Rectal smooth muscle tissue (tissue), 1 donor: Measurements from ENCODE around the gene PITHD1.
"Not testable (repeated sequence)": the region's sequence is repeated elsewhere in the genome, so short reads cannot be mapped to it uniquely, and the experiment has no call there.

Experiments
- H3K27ac ChIP-seq: one replicate; pipeline ENCODE4 v1.7.0; 2013; ENCODE audit warnings: low read depth, low read length, inconsistent platforms
- H3K27me3 ChIP-seq: one replicate; pipeline ENCODE4 v1.7.0; 2013; ENCODE audit warnings: low read length; ENCODE audit not compliant: control insufficient read depth, insufficient read depth
- H3K36me3 ChIP-seq: one replicate; pipeline ENCODE4 v1.7.0; 2013; ENCODE audit warnings: low read length; ENCODE audit not compliant: control insufficient read depth, insufficient read depth
- H3K4me1 ChIP-seq: one replicate; pipeline ENCODE4 v1.7.0; 2013; ENCODE audit warnings: low read length; ENCODE audit not compliant: control insufficient read depth, insufficient read depth
- H3K4me3 ChIP-seq: one replicate; pipeline ENCODE4 v1.7.0; 2013; ENCODE audit warnings: low read length
- H3K9ac ChIP-seq: one replicate; pipeline ENCODE4 v1.7.0; 2013; ENCODE audit warnings: low read length

Gene PITHD1

GRCh38 chr1:23777979-23778814 lies at the start of gene PITHD1:
Gene PITHD1 (plus strand): TSS chr1:23778418. CDS start chr1:23778516, 98 bp downstream.
- peaks cover 4% of the 10 kb centered on the region for H3K4me1 ChIP-seq
- peak within 1 kb of the TSS; percentile 91 for H3K4me3 ChIP-seq
- peak within 1 kb of the TSS; percentile 86 for H3K27ac ChIP-seq
- peak within 1 kb of the TSS; percentile 90 for H3K9ac ChIP-seq
- no peaks in the 10 kb centered on the region for H3K36me3 ChIP-seq
- H3K27me3 ChIP-seq: no peaks in the 10 kb centered on the region

- Histone ChIP-seq H3K9ac (no peak overlapping the region), H3K36me3 (no peaks in the 10 kb centered on the region), H3K4me1 (no peaks in the 10 kb centered on the region), H3K4me3 (no peak overlapping the region), H3K27ac (no peak overlapping the region), H3K27me3 (no peaks in the 10 kb centered on the region)
Observed at GRCh38 chr1:23732363-23733224, 45.6 kb upstream of the PITHD1 start.

GRCh38 chr1:23733281-23733680 lies 44.9 kb upstream of the PITHD1 start:
- H3K27me3 ChIP-seq, H3K36me3 ChIP-seq, H3K27ac ChIP-seq, H3K9ac ChIP-seq, H3K4me3 ChIP-seq, H3K4me1 ChIP-seq: not testable (repeated sequence)

- no peak overlapping the region for H3K4me3 ChIP-seq
- H3K27ac ChIP-seq: no peak overlapping the region
- H3K27me3 ChIP-seq: no peaks in the 10 kb centered on the region
- H3K36me3 ChIP-seq: no peaks in the 10 kb centered on the region
- H3K4me1 ChIP-seq: no peaks in the 10 kb centered on the region
- H3K9ac ChIP-seq: no peak overlapping the region
Observed at GRCh38 chr1:23736437-23737134, 41.6 kb upstream of the PITHD1 start.

- Histone ChIP-seq H3K27me3 (no peaks in the 10 kb centered on the region), H3K4me1 (peaks cover 11% of the 10 kb centered on the region), H3K9ac (no peak overlapping the region), H3K36me3 (no peaks in the 10 kb centered on the region), H3K4me3 (no peak overlapping the region), H3K27ac (no peak overlapping the region)
Observed at GRCh38 chr1:23741609-23742008, 36.6 kb upstream of the PITHD1 start.

GRCh38 chr1:23742670-23743286 lies 35.4 kb upstream of the PITHD1 start:
- Histone ChIP-seq H3K4me1 (peaks cover 11% of the 10 kb centered on the region), H3K27me3 (no peaks in the 10 kb centered on the region), H3K27ac (peak overlapping the region; percentile 91), H3K36me3 (no peaks in the 10 kb centered on the region), H3K9ac (peak overlapping the region; percentile 96), H3K4me3 (peak overlapping the region; percentile 87)

- Histone ChIP-seq H3K27me3 (no peaks in the 10 kb centered on the region), H3K9ac (peak within 1 kb of the TSS; percentile 96), H3K36me3 (peaks cover 3% of the 10 kb centered on the region), H3K27ac (peak within 1 kb of the TSS; percentile 91), H3K4me1 (peaks cover 14% of the 10 kb centered on the region), H3K4me3 (peak within 1 kb of the TSS; percentile 87)
Observed at GRCh38 chr1:23743287-23744152, 34.7 kb upstream of the PITHD1 start, which contains the start of gene ELOA. Gene ELOA (plus strand): TSS chr1:23743471. CDS start chr1:23743504, 33 bp downstream.

- H3K27me3 ChIP-seq: no peaks in the 10 kb centered on the region
- H3K27ac ChIP-seq: no peak overlapping the region
- no peak overlapping the region for H3K9ac ChIP-seq
- no peak overlapping the region for H3K4me3 ChIP-seq
- H3K36me3 ChIP-seq: peaks cover 8% of the 10 kb centered on the region
- peaks cover 14% of the 10 kb centered on the region for H3K4me1 ChIP-seq
Observed at GRCh38 chr1:23745515-23745914, 32.7 kb upstream of the PITHD1 start.

- Histone ChIP-seq H3K4me1 (peaks cover 10% of the 10 kb centered on the region), H3K27me3 (no peaks in the 10 kb centered on the region), H3K36me3 (peaks cover 30% of the 10 kb centered on the region), H3K4me3 (no peak overlapping the region), H3K27ac (no peak overlapping the region), H3K9ac (no peak overlapping the region)
Observed at GRCh38 chr1:23748016-23748415, 30.2 kb upstream of the PITHD1 start.

GRCh38 chr1:23751050-23751814 lies 27.0 kb upstream of the PITHD1 start:
- H3K27ac ChIP-seq: no peak overlapping the region
- H3K4me3 ChIP-seq: no peak overlapping the region
- H3K36me3 ChIP-seq: peaks cover 54% of the 10 kb centered on the region
- H3K4me1 ChIP-seq: peaks cover 4% of the 10 kb centered on the region
- no peaks in the 10 kb centered on the region for H3K27me3 ChIP-seq
- no peak overlapping the region for H3K9ac ChIP-seq

- H3K4me3 ChIP-seq: no peak overlapping the region
- H3K4me1 ChIP-seq: peaks cover 4% of the 10 kb centered on the region
- peaks cover 60% of the 10 kb centered on the region for H3K36me3 ChIP-seq
- H3K9ac ChIP-seq: no peak overlapping the region
- H3K27me3 ChIP-seq: no peaks in the 10 kb centered on the region
- H3K27ac ChIP-seq: no peak overlapping the region
Observed at GRCh38 chr1:23751815-23752200, 26.4 kb upstream of the PITHD1 start.
